Thyroid gland (tissue), 4 donors: ENCODE measurements around the gene TOP1. TPM values are rescaled to one million over a fixed set of nuclear protein-coding genes. Genes with fewer than 3 reads are reported as not detected.

Experiments
- DNase-seq, 2 donors: peaks; one replicate each; pipeline ENCODE4 v3.0.0-alpha.2; 2019
- H3K27ac ChIP-seq, 3 donors: fragments of 200-600 bp; sonication (generic); 1 replicate in 2 of 3; 2 replicates in 1 of 3; pipeline ENCODE4 v1.5.1; 2016 to 2019; ENCODE audit warnings: mild to moderate bottlenecking in 1 of 3, moderate library complexity in 1 of 3
- H3K27me3 ChIP-seq: fragments of 200-600 bp; sonication (generic); one replicate; pipeline ENCODE4 v1.5.1; 2019
- H3K36me3 ChIP-seq, 2 donors: fragments of 200-600 bp; sonication (generic); one replicate each; pipeline ENCODE4 v1.5.1; 2016 to 2019
- H3K4me1 ChIP-seq, 2 donors: fragments of 200-600 bp; sonication (generic); one replicate each; pipeline ENCODE4 v1.5.1; 2017 to 2019
- H3K4me3 ChIP-seq, 3 donors: fragments of 200-600 bp; sonication (generic); replicated peaks in 1 of 3; 1 replicate in 2 of 3; 2 replicates in 1 of 3; pipeline ENCODE4 v1.5.1; 2016; ENCODE audit warnings: mild to moderate bottlenecking in 1 of 3
- H3K9me3 ChIP-seq: fragments of 200-600 bp; sonication (generic); one replicate; pipeline ENCODE4 v1.5.1; 2017
- POLR2A ChIP-seq, 2 donors: fragments of 450-650 bp; IDR thresholded peaks; one replicate each; pipeline ENCODE4 v1.6.1; 2017; ENCODE audit warnings: antibody characterized with exemption in 2 of 2, mild to moderate bottlenecking in 2 of 2, moderate library complexity in 1 of 2
- WGBS, 2 donors: methylation state at CpG; one replicate each; pipeline ENCODE4 v1.1.5; 2017; 5-methylcytosine and 5-hydroxymethylcytosine counted together
- intact Hi-C: fragments of 100-400 bp; cut with DNase I; formaldehyde crosslinking; loops from one replicate; pipeline ENCODE4 v1.15.1; 2023
- total RNA-seq, 4 donors: library from RNA; depleted of rRNA; stranded (reverse); fragments of >200 nt; gene quantifications; one replicate each; pipeline ENCODE4 v1.2.3, GENCODE V29; 2016
- TF ChIP-seq, protein P1 (sequence below), 6 experiments: fragments of 200-600 bp in 3 of 6; fragments of 450-650 bp in 3 of 6; sonication (generic) in 3 of 6; IDR thresholded peaks; one replicate each; pipeline ENCODE4 v1.5.1; 2016 to 2019; ENCODE audit warnings: antibody characterized with exemption in 6 of 6, mild to moderate bottlenecking in 2 of 6, inconsistent platforms in 1 of 6, moderate library complexity in 1 of 6

The TOP1 gene
- total RNA-seq, 4 donors from 2014 or later: 31.3 to 46.3 (median 41.4) TPM

GRCh38 chr20:40996326-40996725, 32.3 kb upstream of the TOP1 start:
- WGBS, 2 donors: 93 to 94% methylated on average over 1 of the region's 1 CpG
- Histone ChIP-seq H3K27me3 (no peaks in the 10 kb centered on the region), H3K4me3 (no peak overlapping the region), H3K36me3 (no peaks in the 10 kb centered on the region), H3K4me1 (no peaks in the 10 kb centered on the region), H3K27ac (no peak overlapping the region), H3K9me3 (no peaks in the 10 kb centered on the region)
- DNase-seq: no peak
- TF ChIP-seq POLR2A (IDR thresholded peaks at IDR 0.05): no peak
- TF ChIP-seq, protein P1, sequence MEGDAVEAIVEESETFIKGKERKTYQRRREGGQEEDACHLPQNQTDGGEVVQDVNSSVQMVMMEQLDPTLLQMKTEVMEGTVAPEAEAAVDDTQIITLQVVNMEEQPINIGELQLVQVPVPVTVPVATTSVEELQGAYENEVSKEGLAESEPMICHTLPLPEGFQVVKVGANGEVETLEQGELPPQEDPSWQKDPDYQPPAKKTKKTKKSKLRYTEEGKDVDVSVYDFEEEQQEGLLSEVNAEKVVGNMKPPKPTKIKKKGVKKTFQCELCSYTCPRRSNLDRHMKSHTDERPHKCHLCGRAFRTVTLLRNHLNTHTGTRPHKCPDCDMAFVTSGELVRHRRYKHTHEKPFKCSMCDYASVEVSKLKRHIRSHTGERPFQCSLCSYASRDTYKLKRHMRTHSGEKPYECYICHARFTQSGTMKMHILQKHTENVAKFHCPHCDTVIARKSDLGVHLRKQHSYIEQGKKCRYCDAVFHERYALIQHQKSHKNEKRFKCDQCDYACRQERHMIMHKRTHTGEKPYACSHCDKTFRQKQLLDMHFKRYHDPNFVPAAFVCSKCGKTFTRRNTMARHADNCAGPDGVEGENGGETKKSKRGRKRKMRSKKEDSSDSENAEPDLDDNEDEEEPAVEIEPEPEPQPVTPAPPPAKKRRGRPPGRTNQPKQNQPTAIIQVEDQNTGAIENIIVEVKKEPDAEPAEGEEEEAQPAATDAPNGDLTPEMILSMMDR (IDR thresholded peaks at IDR 0.05): no peak
- intact Hi-C loops: no loop called here

DNA sequence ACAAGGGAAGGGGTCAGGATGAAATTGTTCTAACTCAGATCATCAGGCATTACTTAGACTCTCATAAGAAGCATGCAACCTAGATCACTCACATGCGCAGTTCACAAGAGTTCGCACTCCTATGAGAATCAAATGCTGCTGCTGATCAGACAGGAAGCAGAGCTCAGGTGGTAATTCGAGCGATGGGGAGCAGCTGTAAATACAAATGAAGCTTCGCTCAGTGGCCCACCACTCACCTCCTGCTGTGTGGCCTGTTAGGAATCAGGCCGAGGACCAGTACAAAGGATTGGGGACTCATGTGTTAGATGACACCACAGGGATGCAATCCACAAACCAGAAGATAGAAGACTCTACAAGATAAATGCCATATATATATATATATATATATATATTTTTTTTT, 31.5 kb upstream of the TOP1 start:
- DNase-seq: no peak
- no peaks in the 10 kb centered on the region for H3K9me3 ChIP-seq
- TF ChIP-seq, protein P1 (IDR thresholded peaks at IDR 0.05): no peak
- TF ChIP-seq POLR2A (IDR thresholded peaks at IDR 0.05): no peak
- no peaks in the 10 kb centered on the region for H3K27me3 ChIP-seq
- no peak overlapping the region for H3K27ac ChIP-seq
- no peaks in the 10 kb centered on the region for H3K4me1 ChIP-seq
- H3K36me3 ChIP-seq: no peaks in the 10 kb centered on the region
- no peak overlapping the region for H3K4me3 ChIP-seq
- 87 to 90% methylated on average over 6 of the region's 6 CpGs for WGBS, 2 donors
- intact Hi-C loops: no loop called here

DNA sequence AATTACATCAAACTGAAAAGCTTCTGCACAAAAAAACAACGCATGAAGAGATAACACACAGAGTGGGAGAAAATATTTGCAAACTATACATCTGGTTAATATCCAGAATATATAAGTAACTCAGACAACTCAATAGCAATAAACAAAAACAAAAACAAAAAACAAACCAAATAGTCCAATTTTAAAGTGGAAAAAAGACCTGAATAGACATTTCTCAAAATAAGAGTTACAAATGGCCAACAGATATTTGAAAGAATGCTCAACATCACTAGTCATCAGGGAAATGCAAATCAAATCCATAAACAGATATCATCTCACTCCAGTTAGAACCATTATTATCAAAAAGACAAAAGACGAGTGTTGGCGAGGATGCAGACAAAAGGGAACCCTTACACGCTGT, 28.8 kb upstream of the TOP1 start:
- no peak overlapping the region for H3K4me3 ChIP-seq
- no peak overlapping the region for H3K27ac ChIP-seq
- no peak for DNase-seq
- no peaks in the 10 kb centered on the region for H3K27me3 ChIP-seq
- H3K36me3 ChIP-seq: no peaks in the 10 kb centered on the region
- intact Hi-C loops: no loop called here
- 92 to 95% methylated on average over 4 of the region's 4 CpGs for WGBS, 2 donors
- no peaks in the 10 kb centered on the region for H3K9me3 ChIP-seq
- no peak for TF ChIP-seq POLR2A (IDR thresholded peaks at IDR 0.05)
- TF ChIP-seq, protein P1 (IDR thresholded peaks at IDR 0.05): no peak
- H3K4me1 ChIP-seq: peaks cover 0 to 24% of the 10 kb centered on the region in 2 donors

- H3K4me3 ChIP-seq: no peak overlapping the region
- 87 to 88% methylated on average over 2 of the region's 2 CpGs for WGBS, 2 donors
- DNase-seq: no peak
- H3K27ac ChIP-seq: no peak overlapping the region
- peaks cover 1 to 30% of the 10 kb centered on the region in 2 donors for H3K4me1 ChIP-seq
- no peaks in the 10 kb centered on the region for H3K9me3 ChIP-seq
- H3K36me3 ChIP-seq: no peaks in the 10 kb centered on the region
- H3K27me3 ChIP-seq: no peaks in the 10 kb centered on the region
- TF ChIP-seq, protein P1 (IDR thresholded peaks at IDR 0.05): no peak
- TF ChIP-seq POLR2A (IDR thresholded peaks at IDR 0.05): no peak
- intact Hi-C loops: no loop called here
These were observed 28.0 kb upstream of the TOP1 start for GRCh38 chr20:41000628-41001027.

DNA sequence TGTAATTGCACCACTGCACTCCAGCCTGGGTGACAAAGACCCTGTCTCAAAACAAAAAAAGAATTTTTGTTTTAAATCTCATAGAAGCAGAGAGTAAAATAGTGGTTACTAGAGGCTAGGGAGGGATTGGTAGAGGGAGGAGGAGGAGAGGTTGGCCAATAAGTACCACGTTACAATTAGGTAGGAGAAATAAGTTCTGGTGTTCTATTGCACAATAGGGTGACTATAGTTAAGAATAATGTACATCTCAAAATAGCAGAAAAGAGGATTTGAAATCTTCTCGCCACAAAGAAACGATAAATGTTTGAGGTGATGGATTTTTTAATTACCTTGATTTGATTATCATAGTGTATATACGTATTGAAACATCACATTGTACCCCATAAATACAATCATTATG, 27.1 kb upstream of the TOP1 start:
- Histone ChIP-seq H3K27ac (no peak overlapping the region), H3K27me3 (no peaks in the 10 kb centered on the region), H3K4me1 (peaks cover 5 to 37% of the 10 kb centered on the region in 2 donors), H3K9me3 (no peaks in the 10 kb centered on the region), H3K36me3 (no peaks in the 10 kb centered on the region), H3K4me3 (no peak overlapping the region)
- 92% methylated on average over 4 of the region's 4 CpGs for WGBS, 2 donors
- TF ChIP-seq, protein P1 (IDR thresholded peaks at IDR 0.05): no peak
- TF ChIP-seq POLR2A (IDR thresholded peaks at IDR 0.05): no peak
- DNase-seq: no peak
- intact Hi-C loops: no loop called here
